HFF-Myc (cell line): Measurements from ENCODE around the gene OLR1.

ENCODE experiments used
- DNase-seq: peaks from one replicate; pipeline ENCODE4 v3.0.0-alpha.2; 2011; ENCODE audit warnings: low read depth; ENCODE audit errors: extremely low read depth
- H3K4me3 ChIP-seq: replicated peaks from 2 replicates; pipeline ENCODE4 v1.5.1; 2011; ENCODE audit warnings: low read depth, mild to moderate bottlenecking, control low read depth, low read length
- TF ChIP-seq, protein P1 (sequence below): IDR thresholded peaks from 2 replicates; pipeline ENCODE4 v1.5.1; 2012; ENCODE audit warnings: mild to moderate bottlenecking, low read depth, low read length, control low read depth; ENCODE audit errors: missing control alignments

OLR1 gene

GRCh38 chr12:10135126-10135525 is 36.8 kb downstream of the OLR1 start:
- no peak overlapping the region for H3K4me3 ChIP-seq
- TF ChIP-seq, protein P1, sequence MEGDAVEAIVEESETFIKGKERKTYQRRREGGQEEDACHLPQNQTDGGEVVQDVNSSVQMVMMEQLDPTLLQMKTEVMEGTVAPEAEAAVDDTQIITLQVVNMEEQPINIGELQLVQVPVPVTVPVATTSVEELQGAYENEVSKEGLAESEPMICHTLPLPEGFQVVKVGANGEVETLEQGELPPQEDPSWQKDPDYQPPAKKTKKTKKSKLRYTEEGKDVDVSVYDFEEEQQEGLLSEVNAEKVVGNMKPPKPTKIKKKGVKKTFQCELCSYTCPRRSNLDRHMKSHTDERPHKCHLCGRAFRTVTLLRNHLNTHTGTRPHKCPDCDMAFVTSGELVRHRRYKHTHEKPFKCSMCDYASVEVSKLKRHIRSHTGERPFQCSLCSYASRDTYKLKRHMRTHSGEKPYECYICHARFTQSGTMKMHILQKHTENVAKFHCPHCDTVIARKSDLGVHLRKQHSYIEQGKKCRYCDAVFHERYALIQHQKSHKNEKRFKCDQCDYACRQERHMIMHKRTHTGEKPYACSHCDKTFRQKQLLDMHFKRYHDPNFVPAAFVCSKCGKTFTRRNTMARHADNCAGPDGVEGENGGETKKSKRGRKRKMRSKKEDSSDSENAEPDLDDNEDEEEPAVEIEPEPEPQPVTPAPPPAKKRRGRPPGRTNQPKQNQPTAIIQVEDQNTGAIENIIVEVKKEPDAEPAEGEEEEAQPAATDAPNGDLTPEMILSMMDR, result no peak
- DNase-seq, result no peak

- no peak overlapping the region for H3K4me3 ChIP-seq
- TF ChIP-seq, protein P1, result no peak
- no peak for DNase-seq
Measured at GRCh38 chr12:10132850-10133370, 39.0 kb downstream of the OLR1 start.

- no peak overlapping the region for H3K4me3 ChIP-seq
- TF ChIP-seq, protein P1, result no peak
- no peak for DNase-seq
Measured at GRCh38 chr12:10131111-10131690, 40.7 kb downstream of the OLR1 start.

GRCh38 chr12:10130042-10130441 is 41.9 kb downstream of the OLR1 start, which contains the start of gene CLEC7A:
Gene CLEC7A (minus strand): TSS chr12:10130199. CDS start chr12:10130082, 117 bp downstream.
- TF ChIP-seq, protein P1, result no peak
- no peak within 1 kb of the TSS for H3K4me3 ChIP-seq
- no peak for DNase-seq

DNA sequence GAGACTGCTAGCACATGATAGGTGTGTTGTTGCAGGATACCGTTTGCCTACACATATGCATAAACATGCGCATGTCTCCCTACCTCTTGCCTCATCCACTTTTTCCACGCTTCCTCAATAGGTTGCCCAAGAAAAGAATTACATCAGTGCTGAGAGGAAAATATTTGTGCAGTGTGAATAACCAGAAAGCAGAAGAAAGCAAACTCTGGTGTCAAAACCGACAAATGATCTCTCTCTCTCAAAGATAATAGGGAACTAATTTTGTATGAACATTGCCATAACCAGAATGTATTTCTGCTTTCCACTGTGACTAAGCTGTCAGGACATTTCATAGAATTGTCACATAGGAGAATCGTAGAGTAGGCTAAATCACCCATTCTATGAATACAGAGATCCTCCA is 43.2 kb downstream of the OLR1 start:
- DNase-seq, result no peak
- H3K4me3 ChIP-seq, result no peak overlapping the region
- TF ChIP-seq, protein P1, result no peak

GRCh38 chr12:10126413-10126812 is 45.5 kb downstream of the OLR1 start:
- no peak overlapping the region for H3K4me3 ChIP-seq
- TF ChIP-seq, protein P1, result no peak
- DNase-seq, result no peak

DNA sequence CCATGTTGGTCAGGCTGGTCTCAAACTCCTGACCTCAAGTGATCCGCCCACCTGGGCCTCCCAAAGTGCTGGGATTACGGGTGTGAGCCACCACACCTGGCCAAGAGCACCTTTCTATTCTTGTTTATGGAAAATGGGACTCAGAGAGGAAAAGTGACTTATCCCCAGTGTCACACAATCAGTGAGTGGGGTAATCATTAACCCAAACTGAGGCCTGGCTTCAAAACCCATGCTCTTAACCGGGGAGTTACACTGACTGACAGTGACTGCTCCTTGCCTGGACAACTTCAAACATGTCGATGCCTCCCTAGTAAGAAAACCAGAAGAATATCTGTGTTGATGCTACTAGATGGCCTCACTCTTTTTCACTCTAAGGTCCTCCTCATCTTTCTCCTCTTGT is 49.2 kb downstream of the OLR1 start:
- TF ChIP-seq, protein P1, result no peak
- no peak overlapping the region for H3K4me3 ChIP-seq
- DNase-seq, result no peak
